Activated CD8-positive, alpha-beta memory T cell treated with anti-CD3 and anti-CD28 coated beads, Interleukin-2, amount 50 U/mL, for 48 hours (primary cell): ENCODE measurements around the gene CLRN3.

Experiments used
- DNase-seq: peaks from one replicate; pipeline ENCODE4 v3.0.0-alpha.2; 2020

Gene CLRN3

GRCh38 chr10:127892743-127893142, at the start of gene CLRN3:
TSS of gene CLRN3 (minus strand) at chr10:127892941. CDS start at chr10:127892784, 157 bp downstream.
- DNase-seq = no peak

DNA sequence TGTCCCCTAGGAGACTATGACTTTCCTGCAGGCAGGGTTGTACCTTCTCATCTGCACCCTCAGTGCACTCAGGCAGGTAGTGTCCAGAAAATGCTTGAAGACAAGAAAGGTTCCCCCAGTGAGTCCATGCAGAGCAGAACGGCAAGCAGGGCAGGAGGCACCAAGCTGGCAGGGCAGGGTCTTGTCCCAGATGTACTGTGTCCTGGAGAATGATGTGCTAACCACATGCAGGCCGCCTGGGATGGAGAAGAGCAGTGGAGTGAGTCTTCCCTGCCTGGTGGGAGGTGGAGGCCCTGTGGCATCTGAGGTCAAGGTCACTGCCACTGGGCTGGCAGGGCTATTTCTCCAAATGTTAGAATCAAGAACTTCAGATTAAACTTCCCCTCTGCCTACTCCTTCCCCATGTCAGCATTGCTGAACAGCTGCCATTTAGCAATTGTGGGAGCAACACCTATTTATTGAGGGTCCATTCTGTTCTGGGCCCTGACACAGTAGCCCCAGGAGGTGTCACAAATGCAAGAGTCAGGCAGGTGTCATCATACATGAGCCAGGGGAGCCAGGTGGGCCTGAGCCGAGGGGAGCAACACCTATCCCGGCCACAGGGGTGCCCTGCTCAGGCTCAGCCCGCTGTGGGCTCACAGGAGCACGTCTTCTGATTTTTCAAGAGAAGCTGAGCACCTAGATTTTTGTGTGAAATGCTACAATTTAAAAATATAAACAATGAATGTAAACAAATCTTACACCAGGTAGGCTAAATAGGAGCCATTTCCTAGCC, 48.3 kb upstream of the CLRN3 start:
- DNase-seq = no peak

- DNase-seq = no peak
Measured at GRCh38 chr10:127939786-127940330, 47.1 kb upstream of the CLRN3 start.

DNA sequence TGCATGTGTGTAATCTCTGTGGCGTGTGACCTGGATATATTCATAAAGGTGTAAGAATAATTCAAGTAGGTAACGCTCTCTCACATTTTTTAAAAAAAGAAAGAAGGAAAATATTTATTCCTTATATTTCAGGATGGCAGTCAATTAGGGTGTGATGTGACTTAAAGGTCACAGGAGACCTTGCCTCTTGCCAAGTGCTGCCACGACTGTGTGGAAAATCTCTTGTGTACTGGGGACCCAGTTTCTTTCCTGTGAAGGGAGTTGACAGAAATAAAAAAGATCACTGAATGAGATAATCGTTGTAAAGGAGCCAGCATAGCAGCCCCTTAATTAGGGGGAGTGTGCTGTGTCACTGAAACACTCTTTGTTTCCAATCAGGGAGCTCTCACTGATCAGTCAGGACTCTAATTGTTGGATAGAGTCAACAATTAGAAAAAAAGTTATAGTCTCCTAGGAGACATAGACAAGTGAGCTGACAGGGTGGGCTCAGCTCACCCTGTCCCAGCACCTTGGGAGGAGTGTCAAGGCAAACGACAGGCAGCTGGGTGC, 45.2 kb upstream of the CLRN3 start:
- no peak for DNase-seq

- DNase-seq = no peak
Measured at GRCh38 chr10:127937069-127937468, 44.3 kb upstream of the CLRN3 start.

DNA sequence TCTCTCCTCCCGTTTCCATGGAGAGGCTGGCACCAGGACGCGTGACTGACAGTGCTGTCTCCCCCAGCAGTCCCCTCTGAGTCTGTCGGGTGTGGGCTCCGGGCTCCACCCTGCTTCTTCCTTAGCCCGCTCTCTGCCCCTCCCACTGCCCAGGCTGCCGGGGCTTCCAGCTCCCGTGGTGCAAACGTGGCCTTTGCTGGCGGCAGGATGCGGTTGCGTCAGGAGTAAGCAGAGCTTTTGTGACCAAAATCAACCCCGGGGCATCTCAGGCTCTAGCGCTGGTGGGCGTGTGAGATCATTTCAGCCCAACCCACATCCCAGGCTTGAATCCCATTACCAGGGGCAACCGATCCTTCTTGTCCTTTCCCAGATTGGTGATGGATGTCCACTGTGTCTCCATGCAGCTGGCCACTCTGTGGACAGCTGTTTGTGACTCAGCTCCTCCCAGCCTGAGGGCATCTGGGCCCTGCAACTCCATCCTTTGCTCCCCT, 42.4 kb upstream of the CLRN3 start:
- no peak for DNase-seq

DNA sequence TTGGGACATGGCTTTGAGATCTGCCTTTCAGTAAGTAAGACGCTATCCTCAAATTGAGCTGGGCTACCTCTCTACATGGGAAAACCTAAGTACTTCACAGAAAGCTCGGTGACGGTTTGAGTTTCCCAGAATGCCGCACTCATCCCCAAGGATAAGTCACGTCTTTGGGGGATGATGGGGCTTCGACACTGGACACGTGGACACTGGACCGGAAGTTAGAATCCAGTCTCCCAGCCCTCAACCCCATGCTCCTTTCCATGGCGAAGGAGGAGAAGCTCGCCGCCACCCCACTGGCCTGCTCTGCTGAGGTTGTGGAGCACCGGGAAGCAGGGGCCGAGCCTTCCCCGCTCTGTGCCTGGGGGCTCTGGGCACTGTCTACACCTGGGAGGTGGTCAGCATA, 41.6 kb upstream of the CLRN3 start:
- no peak for DNase-seq

DNA sequence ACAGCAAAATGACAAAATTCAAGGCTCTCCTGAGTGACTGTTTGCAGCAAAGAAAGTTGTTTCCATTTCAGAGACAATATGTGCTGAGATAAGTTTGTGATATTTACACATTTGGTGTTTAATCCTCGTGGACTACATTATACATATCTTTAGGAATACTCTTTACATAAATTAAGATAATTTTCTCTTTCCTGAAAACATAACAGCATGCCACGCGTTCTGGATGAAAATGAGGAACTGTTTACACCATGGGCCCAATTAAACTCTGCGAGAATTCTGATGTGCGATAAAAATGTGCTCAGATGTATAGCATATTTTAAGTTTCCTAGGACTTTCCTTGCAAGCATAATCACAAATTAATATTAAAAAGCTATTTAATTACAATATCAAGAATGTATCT, 40.5 kb upstream of the CLRN3 start:
- no peak for DNase-seq

- no peak for DNase-seq
Measured at GRCh38 chr10:127932521-127933270, 40.0 kb upstream of the CLRN3 start.

DNA sequence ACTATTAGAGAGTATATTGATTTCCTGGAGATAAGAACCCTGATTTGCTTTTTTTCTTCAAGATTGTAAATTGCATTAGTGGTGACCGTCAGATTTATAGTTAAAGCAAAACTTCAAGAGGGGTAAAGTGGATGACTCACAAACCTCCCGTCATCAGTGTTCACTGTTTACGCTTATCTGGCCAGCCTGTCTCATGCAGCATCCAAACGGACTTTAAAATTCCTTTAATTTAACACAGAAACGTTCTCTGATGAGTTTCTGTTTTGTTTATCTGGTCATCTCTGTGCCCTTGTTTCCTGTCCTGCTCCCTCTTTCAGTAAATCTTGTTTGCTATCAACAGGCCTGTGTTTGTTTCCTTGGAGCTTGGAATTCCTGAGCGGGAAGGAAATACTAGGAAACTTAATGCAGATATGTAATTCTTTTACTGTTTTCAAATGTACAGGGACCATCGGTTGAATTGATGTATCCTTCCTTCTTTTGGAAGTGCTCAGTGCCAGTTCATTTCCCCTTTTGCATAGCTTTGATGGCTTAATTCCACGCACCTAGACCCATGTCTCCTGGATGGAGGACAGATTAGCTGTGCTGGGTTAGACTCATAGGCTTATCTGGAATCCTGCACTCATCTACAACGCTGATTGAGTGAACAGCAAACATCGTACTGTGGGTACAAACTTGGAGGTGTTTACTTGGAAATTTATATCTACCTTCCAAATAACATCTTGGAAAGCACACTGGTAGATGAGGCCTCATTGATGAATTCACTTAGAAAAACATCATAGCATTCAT, 35.5 kb upstream of the CLRN3 start:
- no peak for DNase-seq

DNA sequence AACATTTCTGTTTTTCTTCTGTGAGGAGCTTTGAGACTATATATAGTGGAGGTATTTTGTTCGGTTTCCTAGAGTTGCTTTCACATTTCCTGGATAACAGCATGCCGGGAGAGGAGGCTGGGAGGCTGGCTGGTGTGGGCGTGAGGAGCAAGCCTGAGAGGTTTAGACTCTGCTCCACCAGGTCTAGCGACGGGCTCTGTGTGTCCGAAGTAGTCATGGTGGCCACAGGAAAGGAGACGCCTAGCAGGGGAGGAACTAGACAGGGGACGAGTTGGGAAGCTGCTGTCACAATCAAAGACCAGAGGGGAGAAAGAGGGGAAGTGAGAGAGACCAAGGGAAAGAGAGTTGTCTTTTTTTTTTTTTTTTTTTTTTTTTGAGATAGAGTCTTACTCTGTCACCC, 33.7 kb upstream of the CLRN3 start:
- no peak for DNase-seq

GRCh38 chr10:127925471-127926207, 32.9 kb upstream of the CLRN3 start:
- peak; percentile 15 for DNase-seq

DNA sequence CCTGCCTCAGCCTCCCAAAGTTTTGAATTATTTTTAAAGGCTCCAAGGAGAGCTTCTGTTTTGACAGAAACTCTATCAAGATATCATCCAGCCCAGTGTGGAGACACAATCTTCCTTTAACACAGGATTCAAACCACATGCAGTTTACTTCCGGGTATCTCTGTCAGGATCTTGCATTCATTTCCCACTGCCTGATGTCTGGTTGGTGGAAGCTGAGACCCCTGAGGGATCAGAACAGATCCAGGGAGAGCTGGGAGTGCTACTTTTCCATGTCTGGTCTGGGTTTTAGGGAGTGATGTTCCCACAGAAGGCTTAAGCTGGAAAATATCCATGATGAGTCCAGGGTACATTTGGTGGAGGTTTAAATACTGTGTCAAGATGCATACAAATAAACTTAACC, 30.9 kb upstream of the CLRN3 start:
- DNase-seq = no peak

- no peak for DNase-seq
Measured at GRCh38 chr10:127922675-127923366, 30.1 kb upstream of the CLRN3 start.

- DNase-seq = no peak
Measured at GRCh38 chr10:127922206-127922605, 29.5 kb upstream of the CLRN3 start.

DNA sequence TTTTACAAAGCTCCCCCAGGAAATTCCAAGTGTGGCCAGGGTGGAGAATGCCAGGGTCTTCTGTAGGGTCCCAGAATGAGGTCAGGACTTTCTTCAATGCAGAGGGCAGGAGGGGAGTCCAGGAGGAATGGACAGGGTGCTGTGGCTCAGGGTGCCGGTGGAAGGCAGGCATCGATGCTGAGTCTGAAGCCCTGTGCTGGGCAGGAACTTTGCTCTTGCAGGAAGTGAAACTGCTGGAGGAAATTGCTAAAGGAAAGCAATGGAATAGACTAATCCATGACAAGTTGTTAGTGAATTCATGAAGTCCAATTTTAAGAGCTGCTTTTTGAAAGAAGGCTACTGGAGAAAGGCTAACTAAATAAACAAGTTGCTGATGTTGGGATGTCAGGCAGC, 29.0 kb upstream of the CLRN3 start:
- no peak for DNase-seq

DNA sequence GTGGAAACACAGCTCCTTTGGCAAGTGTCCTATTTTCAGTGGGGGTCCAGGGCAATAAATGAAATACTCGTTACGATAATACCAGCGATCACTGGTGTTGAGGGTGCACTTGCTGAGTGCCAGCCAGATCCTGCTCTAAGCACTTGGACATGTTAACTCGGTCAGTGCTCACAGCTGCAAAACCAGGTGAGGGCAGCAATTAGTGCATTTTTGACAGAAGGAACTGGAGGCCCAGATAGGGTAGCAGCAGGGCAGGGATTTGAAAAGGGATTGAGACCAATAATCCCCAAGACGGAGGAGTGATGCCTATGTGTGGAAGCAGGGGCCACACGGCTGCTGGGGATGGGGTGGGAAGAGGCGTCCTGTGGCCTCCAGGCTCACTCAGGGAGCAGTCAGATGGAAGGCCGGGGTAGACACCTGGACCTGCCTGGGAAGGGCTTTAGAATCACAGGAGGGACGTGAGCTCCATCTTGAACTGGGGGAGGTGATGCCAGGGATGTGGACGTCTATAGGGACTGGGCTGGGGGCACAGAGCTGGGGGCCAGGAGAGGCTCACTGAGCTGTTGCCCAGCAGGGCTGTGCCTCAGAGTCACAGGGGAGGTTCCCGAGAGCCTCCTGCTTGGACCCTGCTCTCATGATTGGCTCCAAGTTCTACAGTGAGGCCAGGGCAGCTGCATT, 28.5 kb upstream of the CLRN3 start:
- no peak for DNase-seq

GRCh38 chr10:127920306-127921074, 27.7 kb upstream of the CLRN3 start:
- DNase-seq = no peak

DNA sequence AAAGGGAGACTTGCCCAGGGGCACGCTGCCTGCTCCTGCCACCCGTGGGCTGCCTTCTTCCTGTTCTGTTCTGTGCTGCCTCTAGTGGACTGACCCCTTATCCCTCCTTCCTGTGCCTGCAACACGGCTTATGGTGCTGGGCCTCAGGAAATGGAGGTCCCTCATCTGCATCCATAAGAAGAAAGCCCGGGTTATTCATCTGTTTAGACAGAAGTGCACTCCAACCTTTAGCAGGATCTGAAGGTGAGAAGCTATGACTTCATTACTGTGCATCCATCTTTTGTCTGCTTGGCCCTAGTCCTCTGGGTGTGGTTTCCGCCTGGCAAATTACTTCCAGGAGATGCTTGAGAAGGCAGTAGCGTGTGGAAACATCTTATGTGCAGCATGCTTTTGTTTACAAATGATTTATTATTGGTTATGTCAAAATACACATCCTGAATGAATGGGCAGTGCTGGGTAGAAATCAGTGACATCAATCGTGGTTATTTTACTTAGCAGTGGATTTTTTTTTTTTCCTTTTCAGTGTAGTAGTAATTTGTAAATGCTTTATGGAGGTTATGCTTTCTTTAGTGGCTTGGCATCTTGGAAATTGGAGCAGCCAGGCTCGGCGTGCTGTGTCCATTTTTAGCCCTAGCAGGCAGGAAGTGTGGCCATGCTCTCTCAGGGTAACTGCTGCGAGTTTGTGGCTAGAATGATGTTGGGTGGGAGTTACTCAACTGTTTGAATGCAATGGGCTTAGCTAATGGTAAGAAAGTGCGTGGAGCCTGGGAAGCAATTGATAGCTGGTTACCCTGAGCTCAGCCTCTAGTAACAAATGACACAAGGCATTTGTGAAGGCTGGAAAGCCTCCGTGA, 26.9 kb upstream of the CLRN3 start:
- DNase-seq = no peak
